HG03066 (cell line): ENCODE data around the gene MACROD1.
A peak's percentile ranks its signal among the peaks of the same experiment; 100 is the strongest.

Source experiments
- ATAC-seq: cut with Tn5 transposase; IDR thresholded peaks from one replicate; pipeline ENCODE4 v1.9.1; 2021; ENCODE audit warnings: low read depth; ENCODE audit not compliant: unreplicated experiment

MACROD1 gene

GRCh38 chr11:64165842-64166635 is at the start of gene MACROD1:
MACROD1 (minus strand) TSS chr11:64166113; CDS start chr11:64165994, 119 bp downstream.
- peak; percentile 76 for ATAC-seq

- no peak for ATAC-seq
These were observed 45.4 kb upstream of the MACROD1 start for GRCh38 chr11:64211181-64211872.

- ATAC-seq, result no peak
These were observed 44.5 kb upstream of the MACROD1 start for GRCh38 chr11:64210301-64211020.

DNA sequence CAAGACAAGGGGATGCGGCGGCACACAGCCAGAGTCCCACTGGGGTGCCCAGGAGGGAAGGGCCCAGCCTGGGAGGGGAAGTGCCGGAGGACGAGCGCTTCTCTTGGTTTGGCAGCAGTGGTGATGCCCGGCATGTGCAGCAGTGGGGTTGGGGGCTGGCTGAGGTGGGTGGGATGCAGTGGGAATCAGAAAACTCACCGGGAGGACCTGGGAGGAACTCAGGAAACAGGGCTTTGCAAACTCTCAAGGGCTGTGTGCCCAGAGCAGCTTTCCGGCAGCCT is 43.6 kb upstream of the MACROD1 start:
- ATAC-seq, result no peak

DNA sequence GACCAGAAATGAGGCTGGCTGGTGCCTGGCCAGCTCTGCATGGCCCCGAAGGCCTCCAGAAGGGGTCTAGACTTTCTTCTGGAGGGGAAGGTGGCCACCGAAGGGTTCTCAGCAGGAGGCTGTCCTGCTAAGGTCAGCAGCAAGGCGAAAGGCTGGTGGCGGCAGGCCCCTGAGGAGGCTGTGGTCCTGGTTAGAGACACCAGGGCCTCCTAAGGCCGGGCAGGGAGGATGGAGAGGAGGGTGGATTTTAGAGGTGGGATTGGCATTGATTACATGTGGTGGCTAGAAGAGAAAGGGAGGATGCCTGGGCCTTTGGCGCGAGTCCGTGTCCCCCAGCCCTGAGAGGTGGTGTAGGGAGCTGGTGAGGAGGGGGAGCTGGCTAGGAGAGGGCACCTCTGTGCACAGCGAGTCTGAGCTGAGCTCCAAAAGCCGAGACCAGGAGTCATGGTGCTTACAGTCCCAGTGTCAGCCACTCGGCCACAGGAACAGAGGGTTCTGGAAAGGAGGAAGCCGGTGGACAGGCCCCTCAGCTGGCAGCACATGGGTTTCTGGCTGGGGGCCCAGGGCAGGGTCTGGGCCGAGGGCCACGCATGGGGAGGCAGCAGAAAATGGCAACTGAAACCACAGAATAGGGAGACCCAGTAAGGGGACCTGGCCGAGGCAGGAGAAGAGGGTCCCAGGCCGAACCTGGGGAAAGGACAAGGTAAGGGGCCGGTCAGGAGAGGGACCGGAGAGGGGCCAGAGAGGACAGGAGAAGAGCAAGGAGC is 43.1 kb upstream of the MACROD1 start:
- ATAC-seq, result no peak

GRCh38 chr11:64208086-64208795 is 42.3 kb upstream of the MACROD1 start:
- ATAC-seq, result no peak

GRCh38 chr11:64207256-64208085 is 41.6 kb upstream of the MACROD1 start:
- peak; percentile 43 for ATAC-seq

DNA sequence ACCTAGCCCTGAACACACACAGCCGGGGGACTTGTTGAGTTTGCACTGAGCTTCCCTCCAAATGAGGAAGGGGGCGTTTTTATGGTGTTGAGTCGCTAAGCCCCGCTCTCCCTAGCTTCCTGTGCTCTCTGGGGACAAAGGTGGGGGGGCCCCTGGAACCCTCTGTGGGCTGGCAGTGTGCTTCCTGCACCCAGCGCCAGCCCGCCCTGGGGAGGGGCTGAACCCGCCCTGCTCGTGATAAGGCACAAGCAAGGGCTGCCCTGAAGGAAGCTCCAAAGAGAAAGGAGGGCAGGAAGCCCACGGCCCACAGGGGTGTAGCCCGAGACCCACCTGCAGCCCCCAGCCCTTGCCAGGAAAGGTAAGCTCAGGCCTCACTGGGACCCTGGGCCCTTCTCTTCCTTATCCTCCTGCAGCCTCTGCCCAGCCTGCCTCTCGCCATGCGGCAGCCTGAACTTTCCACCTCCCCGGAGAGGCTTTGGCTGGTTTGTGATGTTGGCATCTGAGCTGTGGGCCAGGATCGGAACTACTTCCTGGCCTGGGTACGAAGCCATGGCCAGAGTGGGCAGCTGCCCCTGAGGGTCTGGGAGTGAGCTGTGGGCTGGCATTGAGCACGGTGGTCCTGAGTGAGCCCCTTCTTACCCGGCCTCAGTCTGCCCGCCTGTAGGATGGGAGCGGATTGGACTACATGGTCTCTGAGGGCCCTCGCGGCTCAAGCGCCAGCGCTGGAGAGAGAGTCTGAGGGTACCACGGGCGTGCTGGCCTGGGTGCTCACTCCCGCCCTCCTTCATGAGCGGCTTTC is 40.7 kb upstream of the MACROD1 start, which contains the start of gene FERMT3:
FERMT3 (plus strand) TSS at position 265 of the 799 bp plus-strand sequence. CDS start 644 bp downstream, outside the sequence.
- ATAC-seq, result no peak

- no peak for ATAC-seq
These were observed 38.6 kb upstream of the MACROD1 start for GRCh38 chr11:64204464-64204989.

- no peak for ATAC-seq
These were observed 38.1 kb upstream of the MACROD1 start for GRCh38 chr11:64204080-64204440.

- ATAC-seq, result no peak
These were observed 37.6 kb upstream of the MACROD1 start for GRCh38 chr11:64203421-64204079.

DNA sequence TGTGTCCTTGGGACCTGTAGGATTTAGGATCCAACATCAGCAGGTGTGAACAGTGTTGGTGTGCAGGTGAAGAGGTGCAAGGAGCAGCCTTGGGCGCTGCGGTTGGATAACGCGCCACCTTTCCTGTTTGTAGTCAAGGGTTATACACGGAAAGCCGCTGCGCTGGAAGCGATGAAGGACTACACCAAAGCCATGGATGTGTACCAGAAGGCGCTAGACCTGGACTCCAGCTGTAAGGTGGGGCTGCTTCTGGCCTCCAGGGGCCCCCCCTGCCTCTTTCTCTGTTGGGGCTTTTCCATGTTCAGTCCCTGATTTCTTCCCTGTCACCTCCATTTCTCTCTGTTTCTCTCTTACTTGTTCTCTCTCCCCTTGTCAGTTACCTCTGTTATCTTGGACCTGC is 37.1 kb upstream of the MACROD1 start:
- no peak for ATAC-seq

GRCh38 chr11:64201543-64201942 is 35.6 kb upstream of the MACROD1 start:
- no peak for ATAC-seq

DNA sequence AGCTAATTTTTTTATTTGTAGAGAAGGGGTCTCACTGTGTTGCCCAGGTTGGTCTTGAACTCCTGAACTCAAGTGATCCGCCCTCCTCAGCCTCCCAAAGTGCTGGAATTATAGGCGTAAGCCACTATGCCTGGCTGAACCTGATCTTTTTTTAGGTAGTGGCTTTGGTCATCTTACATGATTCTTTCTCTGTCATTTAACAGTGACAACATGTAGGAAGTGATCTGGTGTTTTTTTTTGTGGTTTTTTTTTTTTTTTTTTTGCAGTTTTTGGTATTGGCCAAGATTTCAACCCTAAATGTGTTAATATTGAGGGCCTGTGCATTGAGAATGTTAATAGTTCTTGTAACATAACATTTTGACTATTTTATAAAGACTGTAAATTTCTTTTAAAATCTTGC is 32.6 kb upstream of the MACROD1 start:
- ATAC-seq, result no peak

- no peak for ATAC-seq
These were observed 30.7 kb upstream of the MACROD1 start for GRCh38 chr11:64196626-64197025.

- ATAC-seq, result no peak
These were observed 26.5 kb upstream of the MACROD1 start for GRCh38 chr11:64192434-64192833.

- no peak for ATAC-seq
These were observed 20.7 kb upstream of the MACROD1 start for GRCh38 chr11:64186492-64187165.
